Measurements from ENCODE around the gene ANKRD63.

DNA sequence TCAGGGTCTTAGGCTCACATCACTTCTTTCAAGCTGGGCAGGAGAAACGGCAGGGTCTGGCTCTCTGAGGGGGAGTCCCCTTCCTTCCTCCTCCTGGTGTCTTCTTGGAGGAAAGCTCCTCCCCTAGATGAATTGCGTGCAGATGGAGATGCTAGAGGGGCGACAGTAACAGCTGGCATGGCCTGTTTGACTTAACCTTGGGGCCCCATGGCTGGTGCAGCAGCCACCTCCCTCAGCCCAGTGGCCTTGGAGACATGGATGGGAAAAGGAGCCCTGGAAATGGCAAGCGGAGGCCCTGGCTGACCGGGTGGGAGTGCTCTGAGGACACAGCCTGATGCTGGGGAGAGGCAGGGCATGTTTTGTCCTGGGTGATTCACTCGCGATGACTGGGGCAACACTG, 23.8 kb downstream of the ANKRD63 start:
- no peak for TF ChIP-seq IRF2 (CRISPR knock-in tag; IDR thresholded peaks at IDR 0.05; ENCODE audit: borderline replicate concordance, low read depth)
- TF ChIP-seq ZNF121 (CRISPR knock-in tag; IDR thresholded peaks at IDR 0.05) = no peak
- TF ChIP-seq, protein P1, sequence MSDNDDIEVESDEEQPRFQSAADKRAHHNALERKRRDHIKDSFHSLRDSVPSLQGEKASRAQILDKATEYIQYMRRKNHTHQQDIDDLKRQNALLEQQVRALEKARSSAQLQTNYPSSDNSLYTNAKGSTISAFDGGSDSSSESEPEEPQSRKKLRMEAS (CRISPR knock-in tag; IDR thresholded peaks at IDR 0.05) = no peak
- TF ChIP-seq RELA (CRISPR knock-in tag; IDR thresholded peaks at IDR 0.05; ENCODE audit: borderline replicate concordance) = no peak
- TF ChIP-seq, protein P2, sequence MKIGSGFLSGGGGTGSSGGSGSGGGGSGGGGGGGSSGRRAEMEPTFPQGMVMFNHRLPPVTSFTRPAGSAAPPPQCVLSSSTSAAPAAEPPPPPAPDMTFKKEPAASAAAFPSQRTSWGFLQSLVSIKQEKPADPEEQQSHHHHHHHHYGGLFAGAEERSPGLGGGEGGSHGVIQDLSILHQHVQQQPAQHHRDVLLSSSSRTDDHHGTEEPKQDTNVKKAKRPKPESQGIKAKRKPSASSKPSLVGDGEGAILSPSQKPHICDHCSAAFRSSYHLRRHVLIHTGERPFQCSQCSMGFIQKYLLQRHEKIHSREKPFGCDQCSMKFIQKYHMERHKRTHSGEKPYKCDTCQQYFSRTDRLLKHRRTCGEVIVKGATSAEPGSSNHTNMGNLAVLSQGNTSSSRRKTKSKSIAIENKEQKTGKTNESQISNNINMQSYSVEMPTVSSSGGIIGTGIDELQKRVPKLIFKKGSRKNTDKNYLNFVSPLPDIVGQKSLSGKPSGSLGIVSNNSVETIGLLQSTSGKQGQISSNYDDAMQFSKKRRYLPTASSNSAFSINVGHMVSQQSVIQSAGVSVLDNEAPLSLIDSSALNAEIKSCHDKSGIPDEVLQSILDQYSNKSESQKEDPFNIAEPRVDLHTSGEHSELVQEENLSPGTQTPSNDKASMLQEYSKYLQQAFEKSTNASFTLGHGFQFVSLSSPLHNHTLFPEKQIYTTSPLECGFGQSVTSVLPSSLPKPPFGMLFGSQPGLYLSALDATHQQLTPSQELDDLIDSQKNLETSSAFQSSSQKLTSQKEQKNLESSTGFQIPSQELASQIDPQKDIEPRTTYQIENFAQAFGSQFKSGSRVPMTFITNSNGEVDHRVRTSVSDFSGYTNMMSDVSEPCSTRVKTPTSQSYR (CRISPR knock-in tag; IDR thresholded peaks at IDR 0.05) = no peak
- TF ChIP-seq, protein P3, sequence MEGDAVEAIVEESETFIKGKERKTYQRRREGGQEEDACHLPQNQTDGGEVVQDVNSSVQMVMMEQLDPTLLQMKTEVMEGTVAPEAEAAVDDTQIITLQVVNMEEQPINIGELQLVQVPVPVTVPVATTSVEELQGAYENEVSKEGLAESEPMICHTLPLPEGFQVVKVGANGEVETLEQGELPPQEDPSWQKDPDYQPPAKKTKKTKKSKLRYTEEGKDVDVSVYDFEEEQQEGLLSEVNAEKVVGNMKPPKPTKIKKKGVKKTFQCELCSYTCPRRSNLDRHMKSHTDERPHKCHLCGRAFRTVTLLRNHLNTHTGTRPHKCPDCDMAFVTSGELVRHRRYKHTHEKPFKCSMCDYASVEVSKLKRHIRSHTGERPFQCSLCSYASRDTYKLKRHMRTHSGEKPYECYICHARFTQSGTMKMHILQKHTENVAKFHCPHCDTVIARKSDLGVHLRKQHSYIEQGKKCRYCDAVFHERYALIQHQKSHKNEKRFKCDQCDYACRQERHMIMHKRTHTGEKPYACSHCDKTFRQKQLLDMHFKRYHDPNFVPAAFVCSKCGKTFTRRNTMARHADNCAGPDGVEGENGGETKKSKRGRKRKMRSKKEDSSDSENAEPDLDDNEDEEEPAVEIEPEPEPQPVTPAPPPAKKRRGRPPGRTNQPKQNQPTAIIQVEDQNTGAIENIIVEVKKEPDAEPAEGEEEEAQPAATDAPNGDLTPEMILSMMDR (IDR thresholded peaks at IDR 0.05) = no peak
- TF ChIP-seq, protein P4, sequence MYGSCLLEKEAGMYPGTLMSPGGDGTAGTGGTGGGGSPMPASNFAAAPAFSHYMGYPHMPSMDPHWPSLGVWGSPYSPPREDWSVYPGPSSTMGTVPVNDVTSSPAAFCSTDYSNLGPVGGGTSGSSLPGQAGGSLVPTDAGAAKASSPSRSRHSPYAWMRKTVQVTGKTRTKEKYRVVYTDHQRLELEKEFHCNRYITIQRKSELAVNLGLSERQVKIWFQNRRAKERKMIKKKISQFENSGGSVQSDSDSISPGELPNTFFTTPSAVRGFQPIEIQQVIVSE (CRISPR knock-in tag; IDR thresholded peaks at IDR 0.05; ENCODE audit: borderline replicate concordance) = no peak
- no peak for TF ChIP-seq MYBL2 (CRISPR knock-in tag; IDR thresholded peaks at IDR 0.05)
- TF ChIP-seq, protein P5, sequence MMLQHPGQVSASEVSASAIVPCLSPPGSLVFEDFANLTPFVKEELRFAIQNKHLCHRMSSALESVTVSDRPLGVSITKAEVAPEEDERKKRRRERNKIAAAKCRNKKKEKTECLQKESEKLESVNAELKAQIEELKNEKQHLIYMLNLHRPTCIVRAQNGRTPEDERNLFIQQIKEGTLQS (CRISPR knock-in tag; conservative IDR thresholded peaks at IDR 0.05) = no peak
- TF ChIP-seq NR3C1 (CRISPR knock-in tag; conservative IDR thresholded peaks at IDR 0.05; ENCODE audit: low read depth) = no peak
- no peak for TF ChIP-seq TCF7 (CRISPR knock-in tag; IDR thresholded peaks at IDR 0.05; ENCODE audit: low read depth)
- TF ChIP-seq, protein P6, sequence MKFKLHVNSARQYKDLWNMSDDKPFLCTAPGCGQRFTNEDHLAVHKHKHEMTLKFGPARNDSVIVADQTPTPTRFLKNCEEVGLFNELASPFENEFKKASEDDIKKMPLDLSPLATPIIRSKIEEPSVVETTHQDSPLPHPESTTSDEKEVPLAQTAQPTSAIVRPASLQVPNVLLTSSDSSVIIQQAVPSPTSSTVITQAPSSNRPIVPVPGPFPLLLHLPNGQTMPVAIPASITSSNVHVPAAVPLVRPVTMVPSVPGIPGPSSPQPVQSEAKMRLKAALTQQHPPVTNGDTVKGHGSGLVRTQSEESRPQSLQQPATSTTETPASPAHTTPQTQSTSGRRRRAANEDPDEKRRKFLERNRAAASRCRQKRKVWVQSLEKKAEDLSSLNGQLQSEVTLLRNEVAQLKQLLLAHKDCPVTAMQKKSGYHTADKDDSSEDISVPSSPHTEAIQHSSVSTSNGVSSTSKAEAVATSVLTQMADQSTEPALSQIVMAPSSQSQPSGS (CRISPR knock-in tag; IDR thresholded peaks at IDR 0.05; ENCODE audit: borderline replicate concordance, low read depth) = no peak
- no peak for TF ChIP-seq ELF4 (CRISPR knock-in tag; IDR thresholded peaks at IDR 0.05; ENCODE audit: low read depth)
